HEK293T (cell line): ENCODE data around the gene C1orf116.

Experiments
- CTCF ChIA-PET: fragments of 350-600 bp; formaldehyde crosslinking; extraction: SDS; loops from one replicate; lab custom pipeline; 2021; ENCODE audit warnings: antibody characterized with exemption, inconsistent platforms; lab: Yijun Ruan, JAX
- POLR2A ChIA-PET: fragments of 350-600 bp; formaldehyde crosslinking; extraction: SDS; loops from one replicate; lab custom pipeline; 2020; ENCODE audit warnings: antibody characterized with exemption, inconsistent platforms; lab: Yijun Ruan, JAX
- DNase-seq: peaks from one replicate; pipeline ENCODE4 v3.0.0; 2012; ENCODE audit warnings: mixed read lengths; ENCODE audit errors: extremely low spot score
- ARNT ChIP-seq: fragments of 450-650 bp; IDR thresholded peaks from 2 replicates; pipeline ENCODE4 v1.6.1; 2017; ENCODE audit warnings: mild to moderate bottlenecking
- BHLHE40 ChIP-seq: fragments of 450-650 bp; IDR thresholded peaks from 2 replicates; pipeline ENCODE4 v1.6.1; 2016; ENCODE audit warnings: mild to moderate bottlenecking, moderate library complexity, borderline replicate concordance
- CTBP1 ChIP-seq: fragments of 450-650 bp; IDR thresholded peaks from 2 replicates; pipeline ENCODE4 v1.6.1; 2016; ENCODE audit warnings: borderline replicate concordance
- ELF4 ChIP-seq: fragments of 450-650 bp; IDR thresholded peaks from 2 replicates; pipeline ENCODE4 v1.6.1; 2017; ENCODE audit warnings: antibody characterized with exemption
- FOXA1 ChIP-seq: fragments of 450-650 bp; IDR thresholded peaks from 2 replicates; pipeline ENCODE4 v1.6.1; 2016; ENCODE audit warnings: mild to moderate bottlenecking
- FOXK2 ChIP-seq: fragments of 450-650 bp; IDR thresholded peaks from 2 replicates; pipeline ENCODE4 v1.6.1; 2016; ENCODE audit warnings: mild to moderate bottlenecking
- FOXM1 ChIP-seq: fragments of 450-650 bp; IDR thresholded peaks from 2 replicates; pipeline ENCODE4 v1.6.1; 2017; ENCODE audit warnings: mild to moderate bottlenecking, borderline replicate concordance
- HDGF ChIP-seq: fragments of 450-650 bp; IDR thresholded peaks from 2 replicates; pipeline ENCODE4 v1.6.1; 2017; ENCODE audit warnings: antibody characterized with exemption, borderline replicate concordance
- L3MBTL2 ChIP-seq: fragments of 450-650 bp; conservative IDR thresholded peaks from 2 replicates; pipeline ENCODE4 v1.6.1; 2016; ENCODE audit warnings: mild to moderate bottlenecking
- LEF1 ChIP-seq: fragments of 450-650 bp; IDR thresholded peaks from 2 replicates; pipeline ENCODE4 v1.6.1; 2017; ENCODE audit warnings: mild to moderate bottlenecking, borderline replicate concordance
- NFRKB ChIP-seq: fragments of 450-650 bp; IDR thresholded peaks from 2 replicates; pipeline ENCODE4 v1.6.1; 2016; ENCODE audit warnings: mild to moderate bottlenecking, moderate library complexity
- SP1 ChIP-seq: fragments of 450-650 bp; IDR thresholded peaks from 2 replicates; pipeline ENCODE4 v1.6.1; 2017
- SUZ12 ChIP-seq: fragments of 450-650 bp; IDR thresholded peaks from 2 replicates; pipeline ENCODE4 v1.6.1; 2016; ENCODE audit warnings: mild to moderate bottlenecking
- TARDBP ChIP-seq: fragments of 450-650 bp; IDR thresholded peaks from 2 replicates; pipeline ENCODE4 v1.6.1; 2016
- ZNF384 ChIP-seq: fragments of 450-650 bp; IDR thresholded peaks from 2 replicates; pipeline ENCODE4 v1.6.1; 2016
- TF ChIP-seq, protein P1 (sequence below): fragments of 450-650 bp; IDR thresholded peaks from 2 replicates; pipeline ENCODE4 v1.6.1; 2016

The C1orf116 gene

DNA sequence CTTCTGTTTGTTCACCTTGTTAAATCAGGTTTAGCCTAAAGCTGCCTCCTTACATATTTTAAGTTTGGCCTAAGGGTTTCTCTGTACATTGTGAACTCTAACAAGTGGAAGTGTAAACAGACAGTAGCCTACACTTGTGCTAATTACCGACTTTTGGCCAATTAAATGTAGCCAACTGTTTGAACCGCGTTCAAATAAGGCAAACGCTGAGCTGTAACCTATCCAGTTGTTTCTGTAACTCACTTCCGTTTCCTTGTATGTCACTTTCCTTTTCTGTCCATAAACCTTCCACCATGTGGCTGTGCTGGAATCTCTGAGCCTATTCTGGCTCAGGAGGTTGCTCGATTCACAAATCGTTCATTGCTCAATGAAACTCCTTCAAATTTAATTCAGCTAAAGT lies 54.3 kb downstream of the C1orf116 start:
- CTCF ChIA-PET: no interaction called here
- POLR2A ChIA-PET: no interaction called here
- no peak for DNase-seq
- no peak for TF ChIP-seq BHLHE40
- TF ChIP-seq SP1: no peak
- TF ChIP-seq FOXK2: no peak
- no peak for TF ChIP-seq LEF1
- TF ChIP-seq FOXA1: no peak
- no peak for TF ChIP-seq ARNT
- no peak for TF ChIP-seq L3MBTL2
- TF ChIP-seq ZNF384: no peak

DNA sequence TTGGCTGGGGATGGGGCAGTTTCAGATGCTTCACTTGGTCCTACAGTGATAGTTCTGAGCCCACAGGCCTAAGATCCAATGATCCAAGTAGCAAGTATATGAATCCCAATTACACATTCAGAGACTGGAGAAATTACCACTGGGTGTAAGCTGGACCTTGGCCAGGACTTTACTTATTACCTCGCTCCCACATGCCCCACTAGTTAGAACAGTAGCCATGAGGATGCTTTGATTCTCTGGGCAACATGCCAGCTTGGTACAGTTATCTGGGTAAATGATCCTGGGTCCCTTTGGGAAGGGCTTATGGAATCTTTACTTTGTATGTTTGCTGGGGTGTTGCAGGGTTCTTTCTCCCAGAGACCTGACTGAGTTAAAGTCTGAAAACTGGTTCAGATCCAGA lies 57.2 kb downstream of the C1orf116 start:
- no peak for DNase-seq
- ChIA-PET CTCF (interaction anchor here (0.6 kb wide), 1 partner anchor 75 kb away, joined by 3 read pairs; no protein-coding TSS in a partner anchor), POLR2A (no interaction called here)
- TF ChIP-seq ELF4 (no peak), FOXM1 (no peak), NFRKB (no peak), ARNT (no peak), FOXA1 (no peak), TARDBP (no peak), FOXK2 (no peak), HDGF (no peak), LEF1 (no peak), SUZ12 (no peak), L3MBTL2 (no peak), BHLHE40 (no peak), ZNF384 (no peak), SP1 (no peak), CTBP1 (no peak)
- TF ChIP-seq, protein P1, sequence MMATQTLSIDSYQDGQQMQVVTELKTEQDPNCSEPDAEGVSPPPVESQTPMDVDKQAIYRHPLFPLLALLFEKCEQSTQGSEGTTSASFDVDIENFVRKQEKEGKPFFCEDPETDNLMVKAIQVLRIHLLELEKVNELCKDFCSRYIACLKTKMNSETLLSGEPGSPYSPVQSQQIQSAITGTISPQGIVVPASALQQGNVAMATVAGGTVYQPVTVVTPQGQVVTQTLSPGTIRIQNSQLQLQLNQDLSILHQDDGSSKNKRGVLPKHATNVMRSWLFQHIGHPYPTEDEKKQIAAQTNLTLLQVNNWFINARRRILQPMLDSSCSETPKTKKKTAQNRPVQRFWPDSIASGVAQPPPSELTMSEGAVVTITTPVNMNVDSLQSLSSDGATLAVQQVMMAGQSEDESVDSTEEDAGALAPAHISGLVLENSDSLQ: no peak

DNA sequence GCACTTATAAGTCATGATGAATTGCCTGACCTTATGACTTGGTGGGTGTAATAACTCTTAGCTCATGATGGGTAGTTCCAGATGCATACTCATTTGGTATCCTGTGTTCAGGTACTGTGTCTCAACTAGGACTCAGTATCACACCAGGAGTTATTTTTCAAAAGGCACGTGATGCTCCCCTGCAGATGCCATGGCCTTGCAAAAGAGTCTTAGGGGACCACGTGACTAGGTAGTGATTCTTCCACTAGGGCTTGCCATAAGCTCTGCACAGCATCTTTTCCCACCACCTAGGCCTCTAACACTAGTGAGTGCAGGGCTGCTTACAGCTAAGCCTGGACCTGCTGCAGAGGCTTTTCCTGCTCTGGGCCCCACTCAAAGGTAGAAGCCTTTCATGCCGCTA lies 58.4 kb downstream of the C1orf116 start:
- ChIA-PET CTCF (interaction anchor here (1.1 kb wide), 1 partner anchor 30 kb away, joined by 6 read pairs; no protein-coding TSS in a partner anchor), POLR2A (no interaction called here)
- no peak for TF ChIP-seq TARDBP
- no peak for TF ChIP-seq FOXK2
- no peak for TF ChIP-seq LEF1
- TF ChIP-seq ZNF384: no peak

DNA sequence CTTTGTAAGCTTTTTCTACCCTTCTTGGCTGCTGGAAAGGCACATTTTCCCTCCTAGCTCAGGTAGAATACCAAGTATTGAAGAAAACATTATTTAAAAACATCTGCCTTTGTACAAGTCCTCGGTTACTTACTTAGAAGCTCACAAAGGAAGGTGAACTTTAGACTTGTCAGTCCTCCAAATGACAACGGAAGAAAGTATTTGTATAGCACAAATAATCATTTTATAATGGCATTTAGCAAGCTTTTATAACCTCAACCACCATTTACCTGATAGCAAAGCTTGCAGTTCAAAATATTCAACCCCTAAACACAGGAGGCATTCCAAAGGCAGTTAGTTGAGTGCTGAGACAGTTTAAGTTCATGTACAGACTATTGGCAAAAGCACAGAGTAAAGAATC lies 59.8 kb downstream of the C1orf116 start:
- no peak for DNase-seq
- no peak for TF ChIP-seq FOXM1
- no peak for TF ChIP-seq SP1
- no peak for TF ChIP-seq ARNT
- CTCF ChIA-PET: interaction anchor here (1.2 to 1.7 kb wide), 2 partner anchors 10 to 37 kb away, joined by 4 to 5 read pairs; no protein-coding TSS in a partner anchor
- POLR2A ChIA-PET: no interaction called here

More for the DNA sequence above, 58.4 kb downstream of the C1orf116 start:
- no peak for DNase-seq

GRCh38 chr1:206971029-206971655 lies 61.4 kb downstream of the C1orf116 start:
- CTCF ChIA-PET: no interaction called here
- DNase-seq: no peak
- TF ChIP-seq CTBP1: no peak
- no peak for TF ChIP-seq ELF4
- TF ChIP-seq FOXK2: no peak
- TF ChIP-seq LEF1: no peak
- TF ChIP-seq L3MBTL2: no peak
- no peak for TF ChIP-seq SP1
- no peak for TF ChIP-seq ARNT
- TF ChIP-seq NFRKB: no peak
- TF ChIP-seq SUZ12: no peak
- no peak for TF ChIP-seq FOXM1
- POLR2A ChIA-PET: no interaction called here

- CTCF ChIA-PET: no interaction called here
- POLR2A ChIA-PET: no interaction called here
These were observed 62.1 kb downstream of the C1orf116 start, which contains the start of gene FCAMR for GRCh38 chr1:206970446-206970845. FCAMR (minus strand) TSS chr1:206970460; CDS start chr1:206970125, 335 bp downstream.

DNA sequence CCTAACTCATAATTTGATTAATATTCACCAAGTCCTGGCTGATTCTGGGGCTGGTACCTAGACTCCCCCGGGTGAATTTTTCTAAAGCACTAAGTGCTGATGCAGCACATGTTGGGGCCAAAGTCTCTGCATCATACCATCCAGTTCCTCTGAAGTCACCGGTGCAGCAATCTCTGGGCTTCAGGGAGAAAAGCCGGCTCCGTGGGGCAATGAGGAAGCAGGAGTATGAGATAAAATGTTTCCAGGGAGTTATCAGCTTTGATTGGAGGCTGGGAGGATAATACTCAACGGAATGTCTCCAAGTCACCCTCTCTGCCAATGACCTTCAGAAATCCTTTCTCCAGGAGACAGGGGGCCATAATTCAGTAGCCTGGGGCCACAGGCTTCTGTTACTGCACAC lies 63.5 kb downstream of the C1orf116 start:
- ChIA-PET CTCF (interaction anchor here (0.7 kb wide), 1 partner anchor 13 kb away, joined by 3 read pairs; no protein-coding TSS in a partner anchor), POLR2A (no interaction called here)
- TF ChIP-seq TARDBP (no peak), BHLHE40 (no peak), FOXK2 (no peak), L3MBTL2 (no peak), NFRKB (no peak), ZNF384 (no peak), SP1 (no peak), FOXA1 (no peak), SUZ12 (no peak), FOXM1 (no peak), ELF4 (no peak), LEF1 (no peak), HDGF (no peak)
- TF ChIP-seq, protein P1: no peak
- DNase-seq: no peak

More at GRCh38 chr1:206970446-206970845, 62.1 kb downstream of the C1orf116 start, which contains the start of gene FCAMR:
- TF ChIP-seq L3MBTL2: no peak
- TF ChIP-seq CTBP1: no peak
- TF ChIP-seq LEF1: no peak
- TF ChIP-seq FOXM1: no peak
- DNase-seq: no peak
